ENCODE results near the gene KDM4D.

DNA sequence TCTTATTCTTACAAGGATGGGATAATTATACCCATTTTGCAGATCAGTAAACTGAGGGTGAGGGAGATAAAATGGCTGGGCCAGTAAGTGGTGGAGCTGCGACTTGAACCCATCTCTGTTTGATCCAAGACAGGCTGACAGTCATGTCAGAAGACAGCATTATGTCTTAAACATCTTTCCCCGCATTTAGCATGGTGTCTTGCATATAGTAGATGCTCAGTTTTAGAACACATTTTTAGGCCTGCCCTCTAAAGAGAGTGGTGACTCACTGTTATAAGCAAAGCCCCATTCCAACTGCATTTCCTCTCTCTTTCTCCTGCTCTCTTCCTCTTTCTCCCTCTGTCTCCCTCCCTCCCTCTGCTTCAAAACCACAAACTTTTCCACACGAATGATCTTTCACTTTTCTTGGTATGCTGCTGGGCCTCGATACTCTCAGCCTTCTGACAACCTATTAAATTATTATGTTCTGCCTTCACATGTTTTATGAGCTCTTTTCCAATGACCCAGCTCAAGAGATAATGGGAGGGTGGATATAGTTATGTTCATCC, 25.4 kb upstream of the KDM4D start:
- TF ChIP-seq, protein P1, sequence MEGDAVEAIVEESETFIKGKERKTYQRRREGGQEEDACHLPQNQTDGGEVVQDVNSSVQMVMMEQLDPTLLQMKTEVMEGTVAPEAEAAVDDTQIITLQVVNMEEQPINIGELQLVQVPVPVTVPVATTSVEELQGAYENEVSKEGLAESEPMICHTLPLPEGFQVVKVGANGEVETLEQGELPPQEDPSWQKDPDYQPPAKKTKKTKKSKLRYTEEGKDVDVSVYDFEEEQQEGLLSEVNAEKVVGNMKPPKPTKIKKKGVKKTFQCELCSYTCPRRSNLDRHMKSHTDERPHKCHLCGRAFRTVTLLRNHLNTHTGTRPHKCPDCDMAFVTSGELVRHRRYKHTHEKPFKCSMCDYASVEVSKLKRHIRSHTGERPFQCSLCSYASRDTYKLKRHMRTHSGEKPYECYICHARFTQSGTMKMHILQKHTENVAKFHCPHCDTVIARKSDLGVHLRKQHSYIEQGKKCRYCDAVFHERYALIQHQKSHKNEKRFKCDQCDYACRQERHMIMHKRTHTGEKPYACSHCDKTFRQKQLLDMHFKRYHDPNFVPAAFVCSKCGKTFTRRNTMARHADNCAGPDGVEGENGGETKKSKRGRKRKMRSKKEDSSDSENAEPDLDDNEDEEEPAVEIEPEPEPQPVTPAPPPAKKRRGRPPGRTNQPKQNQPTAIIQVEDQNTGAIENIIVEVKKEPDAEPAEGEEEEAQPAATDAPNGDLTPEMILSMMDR (IDR thresholded peaks at IDR 0.05) = no peak
- TF ChIP-seq POLR2A (IDR thresholded peaks at IDR 0.05) = no peak
